Trophoblast cell (in vitro differentiated cells and primary cell): ENCODE measurements around the gene HOPX.

Source experiments
- DNase-seq, 2 donors: peaks; one replicate each; pipeline ENCODE4 v3.0.0-alpha.2; 2016
- H2AFZ ChIP-seq: 2 replicates; pipeline ENCODE4 v1.6.1; 2013; ENCODE audit warnings: low read length, moderate library complexity, mild to moderate bottlenecking; ENCODE audit not compliant: insufficient read depth, poor library complexity
- H2AK5ac ChIP-seq: 2 replicates; pipeline ENCODE4 v1.6.1; 2013; ENCODE audit warnings: mild to moderate bottlenecking, low read length
- H2BK120ac ChIP-seq: 2 replicates; pipeline ENCODE4 v1.6.1; 2013; ENCODE audit warnings: low read length, mild to moderate bottlenecking, moderate library complexity; ENCODE audit not compliant: insufficient read depth, poor library complexity
- H2BK12ac ChIP-seq: 2 replicates; pipeline ENCODE4 v1.6.1; 2013; ENCODE audit warnings: mild to moderate bottlenecking, low read length, moderate library complexity
- H2BK5ac ChIP-seq: 2 replicates; pipeline ENCODE4 v1.6.1; 2013; ENCODE audit warnings: low read length, low read depth, moderate library complexity, mild to moderate bottlenecking; ENCODE audit not compliant: poor library complexity
- H3K14ac ChIP-seq: 2 replicates; pipeline ENCODE4 v1.6.1; 2013; ENCODE audit warnings: mild to moderate bottlenecking, low read length
- H3K18ac ChIP-seq: 2 replicates; pipeline ENCODE4 v1.6.1; 2013; ENCODE audit warnings: mild to moderate bottlenecking, low read length
- H3K23ac ChIP-seq: 2 replicates; pipeline ENCODE4 v1.6.1; 2013; ENCODE audit warnings: low read length
- H3K27ac ChIP-seq: 2 replicates; pipeline ENCODE4 v1.5.1; 2013; ENCODE audit warnings: low read depth, mild to moderate bottlenecking, inconsistent platforms, low read length, moderate library complexity
- H3K27me3 ChIP-seq: 2 replicates; pipeline ENCODE4 v1.6.1; 2013; ENCODE audit warnings: inconsistent platforms, mild to moderate bottlenecking, low read length, moderate library complexity; ENCODE audit not compliant: insufficient read depth
- H3K36me3 ChIP-seq, 2 experiments: 1 replicate in 1 of 2; 2 replicates in 1 of 2; pipeline ENCODE4 v1.6.1; 2013; ENCODE audit warnings: low read length in 2 of 2, mild to moderate bottlenecking in 2 of 2, moderate library complexity in 1 of 2; ENCODE audit not compliant: insufficient read depth in 2 of 2, control insufficient read depth in 1 of 2
- H3K4ac ChIP-seq: 2 replicates; pipeline ENCODE4 v1.6.1; 2013; ENCODE audit warnings: low read depth, mild to moderate bottlenecking, low read length, moderate library complexity
- H3K4me1 ChIP-seq, 2 experiments: 1 replicate in 1 of 2; 2 replicates in 1 of 2; pipeline ENCODE4 v1.6.1; 2013; ENCODE audit warnings: low read length in 2 of 2, mild to moderate bottlenecking in 2 of 2, moderate library complexity in 1 of 2; ENCODE audit not compliant: insufficient read depth in 2 of 2, control insufficient read depth in 1 of 2
- H3K4me2 ChIP-seq: 2 replicates; pipeline ENCODE4 v1.6.1; 2013; ENCODE audit warnings: inconsistent platforms, mild to moderate bottlenecking, low read length, moderate library complexity
- H3K4me3 ChIP-seq: 2 replicates; pipeline ENCODE4 v1.5.1; 2013; ENCODE audit warnings: mild to moderate bottlenecking, low read depth, low read length, inconsistent platforms
- H3K79me1 ChIP-seq: one replicate; pipeline ENCODE4 v1.6.1; 2013; ENCODE audit warnings: low read length
- H3K79me2 ChIP-seq: 2 replicates; pipeline ENCODE4 v1.6.1; 2013; ENCODE audit warnings: low read length, mild to moderate bottlenecking; ENCODE audit not compliant: control insufficient read depth, insufficient read depth, poor library complexity
- H3K9ac ChIP-seq: 2 replicates; pipeline ENCODE4 v1.6.1; 2013; ENCODE audit warnings: mild to moderate bottlenecking, low read length
- H3K9me3 ChIP-seq: 2 replicates; pipeline ENCODE4 v1.6.1; 2013; ENCODE audit warnings: low read depth, mild to moderate bottlenecking, control low read depth, inconsistent platforms, low read length; ENCODE audit not compliant: insufficient read depth
- H4K12ac ChIP-seq: 2 replicates; pipeline ENCODE4 v1.6.1; 2013; ENCODE audit warnings: low read depth, mild to moderate bottlenecking, low read length, moderate library complexity
- H4K8ac ChIP-seq: 2 replicates; pipeline ENCODE4 v1.6.1; 2013; ENCODE audit warnings: low read depth, mild to moderate bottlenecking, low read length, moderate library complexity
- H4K91ac ChIP-seq: one replicate; pipeline ENCODE4 v1.6.1; 2013; ENCODE audit warnings: low read depth, mild to moderate bottlenecking, low read length, moderate library complexity
- WGBS: extraction: QIAGEN DNeasy Blood & Tissue Kit; methylation state at CpG from one replicate; pipeline ENCODE4 v1.1.7; 2013; ENCODE audit warnings: missing lambda C conversion rate; ENCODE audit not compliant: insufficient read length, insufficient coverage; ENCODE audit errors: extremely low coverage; 5-methylcytosine and 5-hydroxymethylcytosine counted together

HOPX gene

GRCh38 chr4:56657128-56657527 lies 24.0 kb downstream of the HOPX start:
- H2BK12ac ChIP-seq, result no peak overlapping the region
- no CpG with 5 or more reads among the region's 3 CpGs for WGBS

DNA sequence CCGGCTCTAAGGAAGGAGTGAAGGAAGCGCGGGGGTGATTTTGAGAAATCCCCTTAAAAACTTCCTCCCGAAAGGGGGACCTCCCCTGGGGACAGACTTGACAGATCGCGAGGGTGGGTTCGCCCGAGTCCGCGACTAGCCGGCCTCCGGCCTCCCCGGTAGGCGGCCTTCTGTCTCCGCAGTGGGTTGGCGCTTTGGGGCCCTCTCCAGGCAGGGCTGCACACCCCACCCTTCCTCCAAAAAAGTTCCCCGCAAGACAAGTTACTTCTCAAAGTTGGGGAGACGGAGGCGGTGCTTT lies 24.8 kb downstream of the HOPX start:
- no peak overlapping the region for H4K12ac ChIP-seq
- H2BK12ac ChIP-seq, result no peak overlapping the region
- peaks cover 48% of the 10 kb centered on the region for H3K27me3 ChIP-seq
- H4K91ac ChIP-seq, result no peak overlapping the region
- no peak overlapping the region for H2AFZ ChIP-seq
- peaks cover 6 to 11% of the 10 kb centered on the region in 2 experiments for H3K4me1 ChIP-seq
- no peaks in the 10 kb centered on the region for H3K9me3 ChIP-seq
- no CpG with 5 or more reads among the region's 19 CpGs for WGBS
- no peak for DNase-seq
- no peak overlapping the region for H2BK120ac ChIP-seq
- no peak overlapping the region for H3K4me3 ChIP-seq
- no peak overlapping the region for H3K9ac ChIP-seq
- H2BK5ac ChIP-seq, result no peak overlapping the region
- no peak overlapping the region for H2AK5ac ChIP-seq
- no peak overlapping the region for H3K18ac ChIP-seq
- peak overlapping the region; percentile 68 for H3K4me2 ChIP-seq
- no peak overlapping the region for H3K4ac ChIP-seq
- H3K36me3 ChIP-seq, result peaks cover 3 to 5% of the 10 kb centered on the region in 2 experiments
- no peak overlapping the region for H3K23ac ChIP-seq
- no peaks in the 10 kb centered on the region for H3K79me1 ChIP-seq
- no peak overlapping the region for H3K14ac ChIP-seq
- H3K27ac ChIP-seq, result no peak overlapping the region
- no peak overlapping the region for H4K8ac ChIP-seq
- no peaks in the 10 kb centered on the region for H3K79me2 ChIP-seq

More at GRCh38 chr4:56657128-56657527, 24.0 kb downstream of the HOPX start:
- Histone ChIP-seq H3K23ac (no peak overlapping the region), H3K4ac (no peak overlapping the region), H3K9ac (no peak overlapping the region), H3K9me3 (no peaks in the 10 kb centered on the region), H3K4me3 (no peak overlapping the region), H3K36me3 (peaks cover 3 to 5% of the 10 kb centered on the region in 2 experiments), H3K79me2 (no peaks in the 10 kb centered on the region), H3K4me2 (no peak overlapping the region), H2BK5ac (no peak overlapping the region), H2BK120ac (no peak overlapping the region), H3K4me1 (peaks cover 6 to 11% of the 10 kb centered on the region in 2 experiments), H3K18ac (no peak overlapping the region), H4K91ac (no peak overlapping the region), H3K27me3 (peaks cover 48% of the 10 kb centered on the region), H4K8ac (no peak overlapping the region), H2AK5ac (no peak overlapping the region), H3K14ac (no peak overlapping the region), H3K27ac (no peak overlapping the region), H4K12ac (no peak overlapping the region), H2AFZ (no peak overlapping the region), H3K79me1 (no peaks in the 10 kb centered on the region)
- no peak for DNase-seq

DNA sequence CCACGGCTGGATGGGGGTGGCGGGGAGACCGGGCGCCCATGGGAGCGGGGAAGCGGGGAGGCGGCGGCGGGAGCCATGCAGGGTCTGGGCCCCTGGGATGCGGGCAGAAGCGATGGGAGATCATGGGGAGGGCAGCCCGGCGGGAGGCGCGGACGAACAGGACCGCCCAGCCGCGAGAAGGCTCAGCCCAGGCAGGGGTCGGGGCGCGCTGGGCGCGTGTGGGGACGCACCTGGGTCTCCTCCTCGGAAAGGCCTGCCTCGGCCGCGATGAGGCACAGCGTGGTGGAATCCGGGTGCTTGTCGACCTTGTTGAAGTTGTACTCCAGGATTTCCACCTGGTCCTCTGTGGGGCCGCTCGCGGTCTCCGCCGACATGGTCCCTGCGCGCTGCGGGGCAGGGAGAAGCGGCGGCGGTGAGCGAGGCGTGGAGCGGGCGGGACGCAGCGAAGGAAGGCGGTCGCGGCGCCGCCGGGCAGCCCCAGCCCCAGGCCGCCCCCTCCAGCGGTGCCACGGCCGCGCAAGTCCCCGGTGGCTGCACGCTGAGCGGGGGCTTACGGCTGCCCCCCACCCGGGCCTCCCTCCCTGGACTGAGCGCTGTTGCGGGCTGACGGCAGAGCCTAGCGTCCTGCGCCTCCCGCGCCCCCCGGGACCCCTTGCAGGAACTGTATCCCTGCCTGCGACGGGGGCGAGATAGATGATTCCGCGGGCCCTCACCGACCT lies 25.3 kb downstream of the HOPX start:
- H3K36me3 ChIP-seq, result peaks cover 3 to 5% of the 10 kb centered on the region in 2 experiments
- H3K18ac ChIP-seq, result no peak overlapping the region
- no peak overlapping the region for H4K91ac ChIP-seq
- peaks cover 48% of the 10 kb centered on the region for H3K27me3 ChIP-seq
- WGBS, result no CpG with 5 or more reads among the region's 79 CpGs
- no peak overlapping the region for H2BK120ac ChIP-seq
- no peak overlapping the region for H3K27ac ChIP-seq
- H3K23ac ChIP-seq, result no peak overlapping the region
- H3K4me3 ChIP-seq, result peak overlapping the region; percentile 64
- peak in 1 of 2 donors; percentile 27 for DNase-seq
- no peak overlapping the region for H4K8ac ChIP-seq
- no peaks in the 10 kb centered on the region for H3K9me3 ChIP-seq
- H2AK5ac ChIP-seq, result no peak overlapping the region
- H3K79me1 ChIP-seq, result no peaks in the 10 kb centered on the region
- H3K4ac ChIP-seq, result no peak overlapping the region
- H2BK12ac ChIP-seq, result no peak overlapping the region
- H2BK5ac ChIP-seq, result no peak overlapping the region
- peaks cover 6 to 11% of the 10 kb centered on the region in 2 experiments for H3K4me1 ChIP-seq
- H4K12ac ChIP-seq, result no peak overlapping the region
- H3K14ac ChIP-seq, result no peak overlapping the region
- peak overlapping the region; percentile 28 for H2AFZ ChIP-seq
- H3K79me2 ChIP-seq, result no peaks in the 10 kb centered on the region
- peak overlapping the region; percentile 68 for H3K4me2 ChIP-seq
- no peak overlapping the region for H3K9ac ChIP-seq

DNA sequence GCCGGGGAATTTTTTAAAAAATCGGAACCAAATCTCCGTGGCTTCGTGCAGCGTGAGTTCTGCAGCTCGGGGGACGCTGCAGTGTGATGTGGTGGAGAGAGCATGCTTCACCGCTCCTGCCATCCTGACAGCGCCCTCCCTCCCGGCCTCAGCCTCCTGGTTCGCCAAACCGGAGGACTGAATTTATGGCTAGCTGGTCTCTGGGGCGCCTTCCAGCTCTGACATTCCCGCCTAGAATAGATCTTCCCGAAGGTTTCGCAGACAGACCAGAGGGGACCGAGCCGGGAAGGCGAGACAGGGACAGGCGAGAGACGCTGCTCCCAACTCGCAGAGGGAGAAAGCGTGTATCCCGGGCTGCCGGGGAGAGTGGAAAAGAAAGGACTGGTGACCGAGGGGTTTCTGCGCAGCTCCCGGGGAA lies 25.9 kb downstream of the HOPX start:
- Histone ChIP-seq H3K4me3 (no peak overlapping the region), H3K4me1 (peaks cover 6 to 11% of the 10 kb centered on the region in 2 experiments), H4K12ac (no peak overlapping the region), H3K27me3 (peaks cover 48% of the 10 kb centered on the region), H2AFZ (no peak overlapping the region), H3K9me3 (no peaks in the 10 kb centered on the region), H2BK120ac (no peak overlapping the region), H3K79me1 (no peaks in the 10 kb centered on the region), H3K9ac (no peak overlapping the region), H3K14ac (no peak overlapping the region), H2BK12ac (no peak overlapping the region), H3K36me3 (peaks cover 3 to 5% of the 10 kb centered on the region in 2 experiments), H3K79me2 (no peaks in the 10 kb centered on the region), H3K27ac (no peak overlapping the region), H3K23ac (no peak overlapping the region), H3K18ac (no peak overlapping the region), H2AK5ac (no peak overlapping the region), H2BK5ac (no peak overlapping the region), H3K4ac (no peak overlapping the region), H4K91ac (no peak overlapping the region), H3K4me2 (peak overlapping the region; percentile 68), H4K8ac (no peak overlapping the region)
- WGBS, result no CpG with 5 or more reads among the region's 28 CpGs
- DNase-seq, result peak in 1 of 2 donors; percentile 13
